ENCODE data around the gene TUB.

Gene TUB

GRCh38 chr11:8047382-8047781 lies 33.6 kb upstream of the TUB start:
- no peak for TF ChIP-seq CTCF (IDR thresholded peaks at IDR 0.05; ENCODE audit: extremely low read depth, missing control alignments)
- no peak for DNase-seq (ENCODE audit: low spot score)

GRCh38 chr11:8049084-8049483 lies 31.9 kb upstream of the TUB start:
- DNase-seq (ENCODE audit: low spot score) = no peak
- no peak for TF ChIP-seq CTCF (IDR thresholded peaks at IDR 0.05; ENCODE audit: extremely low read depth, missing control alignments)

- DNase-seq (ENCODE audit: low spot score) = no peak
- no peak for TF ChIP-seq CTCF (IDR thresholded peaks at IDR 0.05; ENCODE audit: extremely low read depth, missing control alignments)
These were observed 25.7 kb upstream of the TUB start for GRCh38 chr11:8055091-8055835.

DNA sequence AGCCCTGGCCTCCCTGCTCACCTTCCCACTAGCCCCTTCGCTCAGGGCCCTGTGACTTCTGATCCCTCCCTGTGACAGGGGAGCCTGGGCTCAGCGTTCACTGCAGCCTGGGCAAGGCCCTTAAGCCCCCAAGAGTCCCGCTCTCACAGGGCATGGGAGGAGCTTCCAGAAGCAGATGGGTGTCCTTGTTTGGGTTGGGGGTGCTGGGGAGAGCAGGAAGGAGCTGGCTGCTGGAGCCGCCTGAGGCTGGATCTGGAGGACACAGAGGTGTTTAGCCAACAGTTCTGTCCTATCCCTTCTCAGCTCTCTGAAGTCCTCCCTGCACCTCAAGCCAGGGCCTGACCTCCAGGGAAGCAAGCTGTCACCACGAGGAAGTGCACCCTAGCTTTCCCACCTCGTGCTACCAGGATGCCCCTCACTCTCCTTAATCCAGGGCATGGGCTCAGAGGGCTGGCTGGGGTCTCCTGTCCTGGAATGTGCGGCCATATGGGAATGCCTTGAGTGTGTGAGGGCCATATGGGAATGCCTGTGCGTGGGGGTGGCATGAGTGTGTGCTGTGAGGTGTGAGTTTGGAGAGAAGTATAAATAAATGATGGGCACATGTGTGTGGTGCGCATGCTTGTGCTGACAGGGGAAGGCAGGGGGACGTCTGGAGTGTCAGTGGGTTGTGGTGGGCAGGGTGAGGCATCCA lies 25.0 kb upstream of the TUB start:
- no peak for DNase-seq (ENCODE audit: low spot score)

DNA sequence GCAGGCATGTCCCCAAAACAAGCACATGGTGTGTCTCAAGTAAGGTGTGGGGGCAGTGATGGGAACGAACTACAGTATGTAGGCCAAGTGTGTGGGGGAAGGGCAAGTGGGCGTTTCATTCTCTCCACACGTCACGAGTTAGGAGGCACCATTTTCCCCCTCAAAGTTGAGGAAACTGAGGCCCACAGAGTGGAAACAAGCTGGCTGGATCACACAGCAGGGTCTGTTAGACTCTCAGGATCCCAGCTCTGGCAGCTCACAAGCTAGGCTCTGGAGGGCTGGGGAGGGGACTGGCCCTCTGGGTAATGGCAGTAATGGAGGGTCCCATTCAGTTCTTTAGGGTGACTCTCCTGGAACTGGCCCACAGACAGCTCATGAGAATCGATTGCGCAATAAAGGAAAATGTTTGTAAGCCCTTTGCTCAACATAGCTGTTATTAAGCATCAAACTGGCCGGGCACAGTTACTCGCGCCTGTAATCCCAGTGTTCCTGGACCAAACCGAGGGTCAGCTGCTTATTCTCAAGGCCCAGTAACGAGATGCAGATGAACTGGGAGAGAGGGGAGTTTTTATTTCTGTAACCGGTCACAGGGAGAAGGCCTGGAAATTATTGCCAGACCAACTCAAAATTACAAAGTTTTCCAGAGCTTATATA lies 24.1 kb upstream of the TUB start:
- no peak for DNase-seq (ENCODE audit: low spot score)
- TF ChIP-seq CTCF (IDR thresholded peaks at IDR 0.05; ENCODE audit: extremely low read depth, missing control alignments) = no peak

More for the DNA sequence above, 25.0 kb upstream of the TUB start:
- no peak for TF ChIP-seq CTCF (IDR thresholded peaks at IDR 0.05; ENCODE audit: extremely low read depth, missing control alignments)

GRCh38 chr11:8058216-8058615 lies 22.8 kb upstream of the TUB start:
- TF ChIP-seq CTCF (IDR thresholded peaks at IDR 0.05; ENCODE audit: extremely low read depth, missing control alignments) = no peak
- no peak for DNase-seq (ENCODE audit: low spot score)

- DNase-seq (ENCODE audit: low spot score) = no peak
- TF ChIP-seq CTCF (IDR thresholded peaks at IDR 0.05; ENCODE audit: extremely low read depth, missing control alignments) = no peak
These were observed 22.0 kb upstream of the TUB start for GRCh38 chr11:8059030-8059429.
